Measurements from ENCODE around the gene RRAS2. TPM values are rescaled to one million over a fixed set of nuclear protein-coding genes. Genes with fewer than 3 reads are reported as not detected.

The RRAS2 gene
- total RNA-seq, 4 donors from 2014 or later: 12.3 to 86.0 (median 41.7) TPM

DNA sequence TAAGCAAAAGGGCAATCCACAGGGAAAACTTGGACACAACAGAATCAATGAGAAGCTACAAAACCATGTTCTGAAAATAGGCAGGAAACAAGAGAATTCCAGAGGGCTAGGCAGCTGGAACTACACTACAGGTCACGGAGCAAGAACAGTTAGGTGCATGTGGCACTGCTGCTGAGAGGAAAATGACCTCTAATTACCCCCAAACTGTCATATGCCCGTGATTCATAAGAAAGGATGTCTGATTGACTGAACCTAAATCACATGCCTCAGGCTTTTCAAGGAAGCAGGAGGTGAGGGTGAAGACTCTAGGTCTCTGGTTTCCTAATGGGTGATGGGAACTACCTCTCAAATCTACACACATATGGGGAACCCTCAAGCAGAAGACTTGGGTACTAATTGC lies 17.9 kb upstream of the RRAS2 start:
- no peak overlapping the region for H3K4me3 ChIP-seq
- DNase-seq: no peak
- TF ChIP-seq POLR2A (IDR thresholded peaks at IDR 0.05) (no peak), EP300 (IDR thresholded peaks at IDR 0.05; ENCODE audit: low read depth) (no peak), CTCF (IDR thresholded peaks at IDR 0.05) (no peak), POLR2AphosphoS5 (IDR thresholded peaks at IDR 0.05) (no peak)
- peaks cover 17% of the 10 kb centered on the region for H3K27me3 ChIP-seq
- no peaks in the 10 kb centered on the region for H3K9me3 ChIP-seq
- WGBS, 2 donors (ENCODE audit: low coverage in 1 of 2): 67 to 80% methylated on average over 1 to 2 of the region's 2 CpGs
- in situ Hi-C loops (cut with MboI; ENCODE audit: low pct_ligation_motif_present in 1 of 4, low pct_unique_long_range_greater_than_20kb in 1 of 4, low sequenced_read_pairs in 3 of 4) (no loop called here), intact Hi-C loops (cut with DNase I; ENCODE audit: low total_unique reads) (no loop called here)
- H3K27ac ChIP-seq: no peak overlapping the region
- H3K36me3 ChIP-seq: no peaks in the 10 kb centered on the region
- H3K4me1 ChIP-seq: peaks cover 0 to 13% (median 8%) of the 10 kb centered on the region in 4 donors

DNA sequence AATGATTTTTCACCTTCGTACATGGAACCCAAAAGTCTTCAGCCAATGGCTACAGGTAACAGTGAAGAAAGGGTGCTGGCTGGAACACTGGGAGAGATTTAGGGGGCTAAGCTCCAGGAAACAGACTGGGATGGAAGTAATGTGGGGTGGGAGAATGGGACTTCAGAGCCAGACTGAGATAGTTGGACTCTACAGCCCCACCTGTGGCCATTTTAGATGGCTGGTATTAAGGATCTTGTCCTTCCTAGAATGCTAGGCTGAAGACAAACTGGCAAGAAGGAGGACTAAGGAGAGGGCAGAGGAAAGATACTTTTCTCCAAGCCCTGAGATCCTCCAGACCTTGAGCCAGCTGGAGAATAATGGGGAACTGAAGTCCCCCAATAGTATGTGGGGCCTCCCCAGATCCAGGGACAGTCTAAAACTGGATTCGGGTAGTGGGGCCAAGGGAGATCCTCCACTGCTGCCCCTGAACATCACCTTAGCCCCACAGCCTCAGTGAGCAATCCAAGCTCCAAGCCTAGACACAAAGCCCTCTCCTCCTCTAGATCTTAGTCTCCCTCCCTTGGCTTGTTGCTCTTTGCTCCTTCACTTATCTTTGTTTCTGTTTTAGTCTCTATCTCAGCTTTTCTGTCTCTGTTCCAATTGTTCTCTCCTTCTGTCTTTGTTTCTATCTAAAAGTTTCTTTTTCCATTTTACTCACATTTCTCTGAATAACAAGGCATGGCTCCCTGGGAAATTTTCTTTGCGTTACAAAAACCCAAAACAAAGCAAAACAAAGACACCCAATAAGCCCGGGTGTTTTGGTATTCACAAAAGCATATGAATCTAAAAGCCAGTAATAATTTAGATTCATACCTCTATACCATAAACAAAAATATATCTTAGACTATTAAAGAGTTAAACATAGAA lies 16.2 kb upstream of the RRAS2 start:
- no peak for DNase-seq
- in situ Hi-C loops (cut with MboI; ENCODE audit: low pct_ligation_motif_present in 1 of 4, low pct_unique_long_range_greater_than_20kb in 1 of 4, low sequenced_read_pairs in 3 of 4): no loop called here
- Histone ChIP-seq H3K27me3 (peaks cover 4% of the 10 kb centered on the region), H3K4me3 (no peak overlapping the region), H3K9me3 (no peaks in the 10 kb centered on the region), H3K27ac (no peak overlapping the region), H3K4me1 (no peaks in the 10 kb centered on the region), H3K36me3 (no peaks in the 10 kb centered on the region)
- intact Hi-C loops (cut with DNase I; ENCODE audit: low total_unique reads): no loop called here
- WGBS, 2 donors (ENCODE audit: low coverage in 1 of 2): 62 to 87% methylated on average over 4 of the region's 4 CpGs
- TF ChIP-seq POLR2AphosphoS5 (IDR thresholded peaks at IDR 0.05) (no peak), EP300 (IDR thresholded peaks at IDR 0.05; ENCODE audit: low read depth) (no peak), CTCF (IDR thresholded peaks at IDR 0.05) (no peak), POLR2A (IDR thresholded peaks at IDR 0.05) (no peak)

- no peak overlapping the region for H3K4me3 ChIP-seq
- H3K27me3 ChIP-seq: no peaks in the 10 kb centered on the region
- in situ Hi-C loops (cut with MboI; ENCODE audit: low pct_ligation_motif_present in 1 of 4, low pct_unique_long_range_greater_than_20kb in 1 of 4, low sequenced_read_pairs in 3 of 4) (no loop called here), intact Hi-C loops (cut with DNase I; ENCODE audit: low total_unique reads) (no loop called here)
- no peaks in the 10 kb centered on the region for H3K36me3 ChIP-seq
- H3K27ac ChIP-seq: no peak overlapping the region
- H3K4me1 ChIP-seq: no peaks in the 10 kb centered on the region
- 60 to 68% methylated on average over 2 of the region's 2 CpGs for WGBS, 2 donors (ENCODE audit: low coverage in 1 of 2)
- no peak for DNase-seq
- H3K9me3 ChIP-seq: no peaks in the 10 kb centered on the region
- TF ChIP-seq POLR2A (IDR thresholded peaks at IDR 0.05) (no peak), POLR2AphosphoS5 (IDR thresholded peaks at IDR 0.05) (peak in 2 of 3 donors; percentile 9 to 16)
Measured at GRCh38 chr11:14373941-14374646, 15.1 kb upstream of the RRAS2 start.

GRCh38 chr11:14372011-14372410 lies 13.0 kb upstream of the RRAS2 start:
- H3K27ac ChIP-seq: no peak overlapping the region
- in situ Hi-C loops (cut with MboI; ENCODE audit: low pct_ligation_motif_present in 1 of 4, low pct_unique_long_range_greater_than_20kb in 1 of 4, low sequenced_read_pairs in 3 of 4): no loop called here
- TF ChIP-seq CTCF (IDR thresholded peaks at IDR 0.05) (no peak), POLR2A (IDR thresholded peaks at IDR 0.05) (no peak), EP300 (IDR thresholded peaks at IDR 0.05; ENCODE audit: low read depth) (no peak), POLR2AphosphoS5 (IDR thresholded peaks at IDR 0.05) (no peak)
- H3K36me3 ChIP-seq: no peaks in the 10 kb centered on the region
- H3K27me3 ChIP-seq: no peaks in the 10 kb centered on the region
- no peaks in the 10 kb centered on the region for H3K4me1 ChIP-seq
- no peaks in the 10 kb centered on the region for H3K9me3 ChIP-seq
- H3K4me3 ChIP-seq: no peak overlapping the region
- 93 to 98% methylated on average over 2 of the region's 2 CpGs for WGBS, 2 donors (ENCODE audit: low coverage in 1 of 2)
- intact Hi-C loops (cut with DNase I; ENCODE audit: low total_unique reads): no loop called here
- DNase-seq: no peak

Data from transverse colon (tissue), 4 donors.